Activated CD4-positive, alpha-beta T cell treated with anti-CD3 and anti-CD28 coated beads, Interleukin-2, amount 10 ng/mL, durations not matched to agents 24 days and 14 days (primary cell): Measurements from ENCODE around the gene PCSK9. TPM values are rescaled to one million over a fixed set of nuclear protein-coding genes. Genes with fewer than 3 reads are reported as not detected.
"Not testable (repeated sequence)": the region's sequence is repeated elsewhere in the genome, so short reads cannot be mapped to it uniquely, and the experiment has no call there.

ENCODE experiments used
- DNase-seq: peaks from one replicate; pipeline ENCODE4 v3.0.0; 2022
- H3K27ac Mint-ChIP-seq: one replicate; pipeline ENCODE4 v1.8.0; 2022; ENCODE audit warnings: mild to moderate bottlenecking, mixed read lengths
- H3K27me3 Mint-ChIP-seq: one replicate; pipeline ENCODE4 v1.8.0; 2022; ENCODE audit warnings: mixed read lengths
- H3K36me3 Mint-ChIP-seq: one replicate; pipeline ENCODE4 v1.8.0; 2022; ENCODE audit warnings: low read depth, mild to moderate bottlenecking, mixed read lengths
- H3K4me1 Mint-ChIP-seq: one replicate; pipeline ENCODE4 v1.8.0; 2021; ENCODE audit warnings: mixed read lengths
- H3K4me3 Mint-ChIP-seq: one replicate; pipeline ENCODE4 v1.8.0; 2022; ENCODE audit warnings: mild to moderate bottlenecking, moderate library complexity, mixed read lengths
- H3K9me3 Mint-ChIP-seq: one replicate; pipeline ENCODE4 v1.8.0; 2021; ENCODE audit warnings: mixed read lengths
- intact Hi-C: fragments of 100-400 bp; cut with micrococcal nuclease; formaldehyde crosslinking; loops from one replicate; pipeline ENCODE4 v1.15.1; 2023
- total RNA-seq: library from RNA; stranded (reverse); gene quantifications from 2 replicates; pipeline ENCODE4 v1.2.3, GENCODE V29; 2022

Gene PCSK9
- total RNA-seq, 1 donor from 2014 or later: not detected

DNA sequence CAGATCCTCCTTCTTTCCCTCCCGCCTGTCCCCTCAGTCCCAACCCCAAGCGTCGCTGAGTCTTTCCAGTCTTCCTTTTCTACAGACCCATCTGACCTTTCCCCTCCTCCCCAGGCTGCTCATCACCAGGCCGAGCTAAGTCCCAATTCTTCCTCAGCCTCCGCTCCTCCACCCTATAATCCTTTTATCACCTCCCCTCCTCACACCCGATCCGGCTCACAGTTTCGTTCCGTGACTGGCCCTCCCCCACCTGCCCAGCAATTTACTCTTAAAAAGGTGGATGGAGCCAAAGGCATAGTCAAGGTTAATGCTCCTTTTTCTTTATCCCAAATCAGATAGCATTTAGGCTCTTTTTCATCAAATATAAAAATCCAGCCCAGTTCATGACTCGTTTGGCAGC is 15.2 kb upstream of the PCSK9 start:
- H3K27ac Mint-ChIP-seq, DNase-seq, H3K36me3 Mint-ChIP-seq, H3K4me3 Mint-ChIP-seq, intact Hi-C loops, H3K4me1 Mint-ChIP-seq, H3K9me3 Mint-ChIP-seq, H3K27me3 Mint-ChIP-seq: not testable (repeated sequence)

DNA sequence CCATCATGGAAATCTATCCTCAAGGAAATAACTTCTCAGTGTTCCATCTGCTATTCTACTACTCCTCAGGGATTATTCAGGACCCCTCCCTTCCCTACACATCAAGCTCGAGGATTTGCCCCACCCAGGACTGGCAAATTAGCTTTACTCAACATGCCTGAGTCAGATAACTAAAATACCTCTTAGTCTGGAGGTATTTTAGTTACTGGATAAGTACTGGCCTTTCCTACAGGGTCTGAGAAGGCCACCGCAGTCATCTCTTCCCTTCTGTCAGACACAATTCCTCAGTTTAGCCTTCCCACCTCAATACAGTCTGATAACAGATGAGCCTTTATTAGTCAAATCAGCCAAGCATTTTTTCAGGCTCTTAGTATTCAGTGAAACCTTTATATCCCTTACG is 12.7 kb upstream of the PCSK9 start:
- H3K27ac Mint-ChIP-seq, H3K36me3 Mint-ChIP-seq, H3K4me1 Mint-ChIP-seq, H3K4me3 Mint-ChIP-seq, intact Hi-C loops, H3K9me3 Mint-ChIP-seq, DNase-seq, H3K27me3 Mint-ChIP-seq: not testable (repeated sequence)

DNA sequence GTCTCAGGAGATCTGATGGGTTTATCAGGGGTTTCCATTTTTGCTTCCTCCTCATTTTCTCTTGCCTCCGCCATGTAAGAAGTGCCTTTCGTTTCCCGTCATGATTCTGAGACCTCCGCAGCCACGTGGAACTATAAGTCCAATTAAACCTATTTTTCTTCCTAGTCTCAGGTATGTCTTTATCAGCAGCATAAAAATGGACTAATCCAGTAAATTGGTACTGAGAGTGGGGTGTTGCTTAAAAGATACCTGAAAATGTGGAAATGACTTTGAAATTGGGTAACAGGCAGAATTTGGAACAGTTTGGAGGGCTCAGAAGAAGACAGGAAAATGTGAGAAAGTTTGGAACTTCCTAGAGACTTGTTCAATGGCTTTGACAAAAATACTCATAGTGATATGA is 8.2 kb upstream of the PCSK9 start:
- peaks cover 19% of the 10 kb centered on the region for H3K27me3 Mint-ChIP-seq
- intact Hi-C loops, DNase-seq, H3K4me3 Mint-ChIP-seq, H3K4me1 Mint-ChIP-seq, H3K27ac Mint-ChIP-seq, H3K36me3 Mint-ChIP-seq, H3K9me3 Mint-ChIP-seq: not testable (repeated sequence)

DNA sequence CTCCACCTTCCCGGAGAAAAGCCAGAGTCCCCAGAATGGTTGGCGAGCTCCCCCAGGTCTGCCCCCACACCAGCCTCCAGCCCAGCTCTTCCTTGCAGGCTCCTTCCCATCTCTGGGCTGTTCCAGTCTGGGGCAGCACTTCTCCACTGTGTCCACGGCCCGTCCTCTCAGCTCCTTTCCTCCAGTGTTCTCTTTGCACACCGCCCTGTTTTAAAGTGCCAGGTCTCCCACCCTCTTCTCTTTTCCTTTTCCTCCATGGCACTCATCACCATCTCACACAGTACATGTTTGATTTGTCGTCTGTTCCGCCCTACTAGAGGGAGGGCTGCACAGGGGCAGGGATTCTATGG is 6.1 kb upstream of the PCSK9 start:
- Mint-ChIP-seq H3K4me3 (no peak overlapping the region), H3K9me3 (no peaks in the 10 kb centered on the region), H3K27ac (no peak overlapping the region)

GRCh38 chr1:55034476-55035133 is 4.7 kb upstream of the PCSK9 start:
- intact Hi-C loops: no loop called here
- Mint-ChIP-seq H3K4me1 (no peaks in the 10 kb centered on the region), H3K9me3 (no peaks in the 10 kb centered on the region), H3K27me3 (peaks cover 46% of the 10 kb centered on the region), H3K27ac (no peak overlapping the region), H3K36me3 (no peaks in the 10 kb centered on the region), H3K4me3 (no peak overlapping the region)
- DNase-seq: no peak

More for the DNA sequence above, 6.1 kb upstream of the PCSK9 start:
- Mint-ChIP-seq H3K4me1 (no peaks in the 10 kb centered on the region), H3K36me3 (no peaks in the 10 kb centered on the region), H3K27me3 (peaks cover 36% of the 10 kb centered on the region)
- intact Hi-C loops: no loop called here
- no peak for DNase-seq

DNA sequence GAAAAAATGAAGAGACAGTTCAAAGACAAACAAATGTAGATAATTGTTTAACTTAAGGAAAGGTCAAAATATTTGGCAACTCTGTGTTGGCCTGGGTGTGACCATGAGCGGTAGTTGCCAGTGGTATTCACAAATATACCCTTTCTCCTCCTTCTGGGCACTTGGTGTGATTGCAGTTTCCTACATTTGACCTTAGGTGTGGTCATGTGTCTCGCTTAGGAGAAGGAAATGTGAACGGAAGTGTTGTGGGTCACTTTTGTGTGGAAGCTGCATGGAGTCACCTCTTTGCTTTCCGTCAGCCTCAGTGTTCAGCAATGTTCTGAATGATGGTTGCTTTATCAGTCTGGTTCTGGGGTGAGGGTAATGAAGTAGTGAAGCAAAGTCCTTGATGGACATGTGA is 3.4 kb upstream of the PCSK9 start:
- no peak overlapping the region for H3K27ac Mint-ChIP-seq
- H3K36me3 Mint-ChIP-seq: no peaks in the 10 kb centered on the region
- no peak for DNase-seq
- H3K4me1 Mint-ChIP-seq: no peaks in the 10 kb centered on the region
- H3K9me3 Mint-ChIP-seq: no peaks in the 10 kb centered on the region
- intact Hi-C loops: no loop called here
- peaks cover 57% of the 10 kb centered on the region for H3K27me3 Mint-ChIP-seq
- H3K4me3 Mint-ChIP-seq: no peak overlapping the region

- intact Hi-C loops: no loop called here
- no peaks in the 10 kb centered on the region for H3K9me3 Mint-ChIP-seq
- no peak overlapping the region for H3K4me3 Mint-ChIP-seq
- DNase-seq: no peak
- peaks cover 74% of the 10 kb centered on the region for H3K27me3 Mint-ChIP-seq
- H3K27ac Mint-ChIP-seq: no peak overlapping the region
- H3K4me1 Mint-ChIP-seq: no peaks in the 10 kb centered on the region
- H3K36me3 Mint-ChIP-seq: no peaks in the 10 kb centered on the region
Measured at GRCh38 chr1:55037733-55038551, 1.4 kb upstream of the PCSK9 start.

- intact Hi-C loops: no loop called here
Measured at GRCh38 chr1:55038552-55038838, 853 bp upstream of the PCSK9 start.

GRCh38 chr1:55038974-55039341 is 390 bp upstream of the PCSK9 start:
- H3K36me3 Mint-ChIP-seq: no peaks in the 10 kb centered on the region

More at GRCh38 chr1:55038552-55038838, 853 bp upstream of the PCSK9 start:
- Mint-ChIP-seq H3K27ac (no peak overlapping the region), H3K4me1 (no peaks in the 10 kb centered on the region), H3K9me3 (no peaks in the 10 kb centered on the region), H3K36me3 (no peaks in the 10 kb centered on the region), H3K4me3 (no peak overlapping the region), H3K27me3 (peaks cover 69% of the 10 kb centered on the region)
- no peak for DNase-seq

GRCh38 chr1:55040083-55040932 is 960 bp downstream of the PCSK9 start:
- H3K9me3 Mint-ChIP-seq: no peaks in the 10 kb centered on the region
- H3K4me3 Mint-ChIP-seq: no peak overlapping the region
- intact Hi-C loops: no loop called here
- H3K36me3 Mint-ChIP-seq: no peaks in the 10 kb centered on the region
- H3K4me1 Mint-ChIP-seq: no peaks in the 10 kb centered on the region
- H3K27me3 Mint-ChIP-seq: peaks cover 63% of the 10 kb centered on the region
- no peak for DNase-seq
- H3K27ac Mint-ChIP-seq: no peak overlapping the region

More at GRCh38 chr1:55038974-55039341, 390 bp upstream of the PCSK9 start:
- Mint-ChIP-seq H3K4me1 (no peaks in the 10 kb centered on the region), H3K9me3 (no peaks in the 10 kb centered on the region), H3K27ac (no peak overlapping the region), H3K27me3 (peaks cover 69% of the 10 kb centered on the region), H3K4me3 (no peak overlapping the region)
- intact Hi-C loops: no loop called here
- DNase-seq: no peak

- Mint-ChIP-seq H3K4me3 (no peak overlapping the region), H3K36me3 (no peaks in the 10 kb centered on the region), H3K9me3 (no peaks in the 10 kb centered on the region), H3K27ac (no peak overlapping the region), H3K27me3 (peaks cover 59% of the 10 kb centered on the region), H3K4me1 (no peaks in the 10 kb centered on the region)
- DNase-seq: no peak
- intact Hi-C loops: no loop called here
Measured at GRCh38 chr1:55040933-55041494, 1.7 kb downstream of the PCSK9 start.

DNA sequence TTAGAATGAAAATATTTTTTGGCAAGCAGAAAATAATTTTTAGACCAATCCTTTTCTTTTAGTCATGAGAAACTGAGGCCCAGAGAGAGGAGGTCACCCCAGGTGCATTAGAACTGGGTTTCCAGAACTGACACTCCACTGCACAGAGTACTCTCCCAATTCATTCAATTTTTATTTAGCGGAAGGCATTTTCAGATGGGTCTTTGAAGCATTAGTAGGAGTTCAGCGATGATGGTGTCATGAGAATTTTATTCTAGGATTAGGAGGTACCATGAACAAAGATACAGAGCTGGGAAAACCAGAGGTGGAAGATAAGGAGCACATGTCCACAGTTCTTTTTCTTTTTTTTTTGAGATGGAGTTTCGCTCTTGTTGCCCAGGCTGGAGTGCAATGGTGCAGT is 2.3 kb downstream of the PCSK9 start:
- intact Hi-C loops: no loop called here
- Mint-ChIP-seq H3K36me3 (no peaks in the 10 kb centered on the region), H3K27me3 (peaks cover 54% of the 10 kb centered on the region), H3K27ac (no peak overlapping the region), H3K9me3 (no peaks in the 10 kb centered on the region), H3K4me3 (no peak overlapping the region), H3K4me1 (no peaks in the 10 kb centered on the region)
- DNase-seq: no peak

GRCh38 chr1:55043011-55043410 is 3.7 kb downstream of the PCSK9 start:
- Mint-ChIP-seq H3K27ac (no peak overlapping the region), H3K27me3 (peaks cover 44% of the 10 kb centered on the region), H3K4me3 (no peak overlapping the region), H3K36me3 (no peaks in the 10 kb centered on the region), H3K9me3 (no peaks in the 10 kb centered on the region), H3K4me1 (no peaks in the 10 kb centered on the region)
- intact Hi-C loops: no loop called here
- no peak for DNase-seq

DNA sequence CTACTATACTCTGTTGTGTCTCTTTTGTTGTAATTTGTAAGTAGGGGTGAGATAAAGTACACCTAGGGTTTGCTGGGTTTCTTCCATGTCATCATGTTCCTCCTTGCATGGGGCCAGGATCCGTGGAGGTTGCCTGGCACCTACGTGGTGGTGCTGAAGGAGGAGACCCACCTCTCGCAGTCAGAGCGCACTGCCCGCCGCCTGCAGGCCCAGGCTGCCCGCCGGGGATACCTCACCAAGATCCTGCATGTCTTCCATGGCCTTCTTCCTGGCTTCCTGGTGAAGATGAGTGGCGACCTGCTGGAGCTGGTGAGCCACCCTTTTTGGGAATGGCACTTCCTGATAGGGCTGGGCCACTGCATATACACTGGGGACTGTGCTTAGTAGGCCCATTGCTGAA is 4.4 kb downstream of the PCSK9 start:
- Mint-ChIP-seq H3K36me3 (no peaks in the 10 kb centered on the region), H3K27ac (no peak overlapping the region), H3K9me3 (no peaks in the 10 kb centered on the region), H3K27me3 (peaks cover 36% of the 10 kb centered on the region), H3K4me3 (no peak overlapping the region), H3K4me1 (no peaks in the 10 kb centered on the region)
- DNase-seq: no peak
- intact Hi-C loops: no loop called here
